ENCODE data around the gene RFTN2.

GRCh38 chr2:197559681-197560080, 115.7 kb downstream of the RFTN2 start:
- TF ChIP-seq POLR2AphosphoS5 (IDR thresholded peaks at IDR 0.05; ENCODE audit: low read depth), result no peak
- TF ChIP-seq EZH2 (IDR thresholded peaks at IDR 0.05; ENCODE audit: low read depth, unreplicated experiment), result no peak
- no peak for TF ChIP-seq CTCF (conservative IDR thresholded peaks at IDR 0.05; ENCODE audit: low read depth in 2 of 2)
- TF ChIP-seq JUNB (IDR thresholded peaks at IDR 0.05; ENCODE audit: unreplicated experiment), result no peak
- TF ChIP-seq, protein P1, sequence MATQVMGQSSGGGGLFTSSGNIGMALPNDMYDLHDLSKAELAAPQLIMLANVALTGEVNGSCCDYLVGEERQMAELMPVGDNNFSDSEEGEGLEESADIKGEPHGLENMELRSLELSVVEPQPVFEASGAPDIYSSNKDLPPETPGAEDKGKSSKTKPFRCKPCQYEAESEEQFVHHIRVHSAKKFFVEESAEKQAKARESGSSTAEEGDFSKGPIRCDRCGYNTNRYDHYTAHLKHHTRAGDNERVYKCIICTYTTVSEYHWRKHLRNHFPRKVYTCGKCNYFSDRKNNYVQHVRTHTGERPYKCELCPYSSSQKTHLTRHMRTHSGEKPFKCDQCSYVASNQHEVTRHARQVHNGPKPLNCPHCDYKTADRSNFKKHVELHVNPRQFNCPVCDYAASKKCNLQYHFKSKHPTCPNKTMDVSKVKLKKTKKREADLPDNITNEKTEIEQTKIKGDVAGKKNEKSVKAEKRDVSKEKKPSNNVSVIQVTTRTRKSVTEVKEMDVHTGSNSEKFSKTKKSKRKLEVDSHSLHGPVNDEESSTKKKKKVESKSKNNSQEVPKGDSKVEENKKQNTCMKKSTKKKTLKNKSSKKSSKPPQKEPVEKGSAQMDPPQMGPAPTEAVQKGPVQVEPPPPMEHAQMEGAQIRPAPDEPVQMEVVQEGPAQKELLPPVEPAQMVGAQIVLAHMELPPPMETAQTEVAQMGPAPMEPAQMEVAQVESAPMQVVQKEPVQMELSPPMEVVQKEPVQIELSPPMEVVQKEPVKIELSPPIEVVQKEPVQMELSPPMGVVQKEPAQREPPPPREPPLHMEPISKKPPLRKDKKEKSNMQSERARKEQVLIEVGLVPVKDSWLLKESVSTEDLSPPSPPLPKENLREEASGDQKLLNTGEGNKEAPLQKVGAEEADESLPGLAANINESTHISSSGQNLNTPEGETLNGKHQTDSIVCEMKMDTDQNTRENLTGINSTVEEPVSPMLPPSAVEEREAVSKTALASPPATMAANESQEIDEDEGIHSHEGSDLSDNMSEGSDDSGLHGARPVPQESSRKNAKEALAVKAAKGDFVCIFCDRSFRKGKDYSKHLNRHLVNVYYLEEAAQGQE (IDR thresholded peaks at IDR 0.05; ENCODE audit: unreplicated experiment), result no peak
- no peak for TF ChIP-seq EZH2phosphoT487 (IDR thresholded peaks at IDR 0.05; ENCODE audit: unreplicated experiment)
- TF ChIP-seq, protein P2, sequence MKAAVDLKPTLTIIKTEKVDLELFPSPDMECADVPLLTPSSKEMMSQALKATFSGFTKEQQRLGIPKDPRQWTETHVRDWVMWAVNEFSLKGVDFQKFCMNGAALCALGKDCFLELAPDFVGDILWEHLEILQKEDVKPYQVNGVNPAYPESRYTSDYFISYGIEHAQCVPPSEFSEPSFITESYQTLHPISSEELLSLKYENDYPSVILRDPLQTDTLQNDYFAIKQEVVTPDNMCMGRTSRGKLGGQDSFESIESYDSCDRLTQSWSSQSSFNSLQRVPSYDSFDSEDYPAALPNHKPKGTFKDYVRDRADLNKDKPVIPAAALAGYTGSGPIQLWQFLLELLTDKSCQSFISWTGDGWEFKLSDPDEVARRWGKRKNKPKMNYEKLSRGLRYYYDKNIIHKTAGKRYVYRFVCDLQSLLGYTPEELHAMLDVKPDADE (IDR thresholded peaks at IDR 0.05), result no peak
- no peak for TF ChIP-seq ZNF114 (CRISPR knock-in tag; IDR thresholded peaks at IDR 0.05)
- TF ChIP-seq NANOG (IDR thresholded peaks at IDR 0.05; ENCODE audit: borderline replicate concordance), result no peak
- TF ChIP-seq STAT1 (IDR thresholded peaks at IDR 0.05; ENCODE audit: unreplicated experiment), result no peak
- no peak for TF ChIP-seq CREB1 (CRISPR knock-in tag; IDR thresholded peaks at IDR 0.05; ENCODE audit: low read depth)
- TF ChIP-seq ZNF331 (CRISPR knock-in tag; IDR thresholded peaks at IDR 0.05; ENCODE audit: low read depth), result no peak
- no peak for TF ChIP-seq ZNF462 (CRISPR knock-in tag; IDR thresholded peaks at IDR 0.05)

Data from GM23338 (cell line).